Esophagus squamous epithelium (tissue), 5 donors: Measurements from ENCODE around the gene SLC12A9. TPM values are rescaled to one million over a fixed set of nuclear protein-coding genes. Genes with fewer than 3 reads are reported as not detected.

Experiments used
- DNase-seq: peaks from one replicate; lab custom pipeline; 2025; lab: John Stamatoyannopoulos, UW
- H3K27ac ChIP-seq, 4 donors: fragments of 200-600 bp; sonication (generic); one replicate each; pipeline ENCODE4 v1.5.1; 2016 to 2019; ENCODE audit warnings: mild to moderate bottlenecking in 1 of 4
- H3K27me3 ChIP-seq, 4 donors: fragments of 200-600 bp; sonication (generic); 1 replicate in 3 of 4; 2 replicates in 1 of 4; pipeline versions ENCODE4 v1.5.1 to v1.6.0; 2017 to 2021; ENCODE audit warnings: antibody characterized with exemption in 1 of 4
- H3K36me3 ChIP-seq, 3 donors: fragments of 200-600 bp; sonication (generic); one replicate each; pipeline ENCODE4 v1.5.1; 2016 to 2019
- H3K4me1 ChIP-seq, 3 donors: fragments of 200-600 bp; sonication (generic); one replicate each; pipeline ENCODE4 v1.5.1; 2017 to 2019
- H3K4me3 ChIP-seq, 4 donors: fragments of 200-600 bp; sonication (generic); 1 replicate in 3 of 4; 2 replicates in 1 of 4; pipeline ENCODE4 v1.5.1; 2016 to 2019; ENCODE audit warnings: mild to moderate bottlenecking in 2 of 4, moderate library complexity in 1 of 4
- H3K9me3 ChIP-seq, 3 donors: fragments of 200-600 bp; sonication (generic); one replicate each; pipeline ENCODE4 v1.5.1; 2016 to 2019
- POLR2A ChIP-seq, 4 donors: fragments of 450-650 bp; IDR thresholded peaks; one replicate each; pipeline ENCODE4 v1.6.1; 2017; ENCODE audit warnings: antibody characterized with exemption in 4 of 4, mild to moderate bottlenecking in 4 of 4, moderate library complexity in 3 of 4
- WGBS, 2 donors: methylation state at CpG; one replicate each; pipeline ENCODE4 v1.1.5; 2018; 5-methylcytosine and 5-hydroxymethylcytosine counted together
- intact Hi-C: fragments of 100-400 bp; cut with DNase I; formaldehyde crosslinking; loops from one replicate; pipeline ENCODE4 v1.15.0; 2022
- total RNA-seq, 4 donors: library from RNA; depleted of rRNA; stranded (reverse); fragments of >200 nt; gene quantifications; one replicate each; pipeline ENCODE4 v1.1.0, GENCODE V29; 2016
- TF ChIP-seq, protein P1 (sequence below), 6 experiments: fragments of 450-650 bp in 4 of 6; fragments of 200-600 bp in 2 of 6; sonication (generic) in 2 of 6; IDR thresholded peaks; one replicate each; pipeline ENCODE4 v1.5.1; 2016 to 2019; ENCODE audit warnings: antibody characterized with exemption in 6 of 6, mild to moderate bottlenecking in 4 of 6, moderate library complexity in 4 of 6
- donor health status: DM: yes; HTN: yes; CAD: no.

The SLC12A9 gene
- total RNA-seq, 4 donors from 2014 or later = 9.9 to 19.6 (median 17.3) TPM

DNA sequence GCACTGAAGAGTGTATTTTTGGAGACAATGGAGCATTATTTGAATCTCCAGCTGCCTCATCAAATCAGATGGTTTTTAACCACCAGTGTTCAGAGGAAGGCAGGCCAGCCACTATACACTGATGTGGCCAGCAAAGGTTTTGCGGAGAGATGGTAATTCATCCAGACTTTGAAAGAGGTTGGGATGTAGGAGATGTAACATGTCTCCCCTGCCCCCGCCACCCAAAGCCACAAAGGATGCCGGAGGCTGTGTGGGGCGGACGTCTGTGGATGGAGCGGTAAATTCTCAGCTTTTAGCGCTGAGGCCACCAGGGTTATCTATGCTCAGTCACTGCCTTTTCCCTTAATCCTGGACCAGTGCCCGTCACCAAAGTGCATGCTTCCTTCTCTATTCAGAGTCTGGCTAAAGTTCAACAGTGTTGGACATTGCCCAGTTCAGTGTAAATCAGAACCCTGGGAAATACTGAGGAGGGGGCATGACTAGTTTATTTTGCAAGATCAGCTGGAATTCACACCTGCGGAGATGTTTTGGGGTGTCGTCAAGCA is 11.0 kb downstream of the SLC12A9 start:
- Histone ChIP-seq H3K27me3 (no peaks in the 10 kb centered on the region), H3K36me3 (peaks cover 16 to 54% (median 19%) of the 10 kb centered on the region in 3 donors), H3K4me3 (no peak overlapping the region), H3K27ac (no peak overlapping the region), H3K9me3 (no peaks in the 10 kb centered on the region), H3K4me1 (peaks cover 19 to 47% (median 20%) of the 10 kb centered on the region in 3 donors)
- WGBS, 2 donors = 70 to 78% methylated on average over 9 to 10 of the region's 10 CpGs
- no peak for DNase-seq
- intact Hi-C loops = no loop called here
- TF ChIP-seq, protein P1, sequence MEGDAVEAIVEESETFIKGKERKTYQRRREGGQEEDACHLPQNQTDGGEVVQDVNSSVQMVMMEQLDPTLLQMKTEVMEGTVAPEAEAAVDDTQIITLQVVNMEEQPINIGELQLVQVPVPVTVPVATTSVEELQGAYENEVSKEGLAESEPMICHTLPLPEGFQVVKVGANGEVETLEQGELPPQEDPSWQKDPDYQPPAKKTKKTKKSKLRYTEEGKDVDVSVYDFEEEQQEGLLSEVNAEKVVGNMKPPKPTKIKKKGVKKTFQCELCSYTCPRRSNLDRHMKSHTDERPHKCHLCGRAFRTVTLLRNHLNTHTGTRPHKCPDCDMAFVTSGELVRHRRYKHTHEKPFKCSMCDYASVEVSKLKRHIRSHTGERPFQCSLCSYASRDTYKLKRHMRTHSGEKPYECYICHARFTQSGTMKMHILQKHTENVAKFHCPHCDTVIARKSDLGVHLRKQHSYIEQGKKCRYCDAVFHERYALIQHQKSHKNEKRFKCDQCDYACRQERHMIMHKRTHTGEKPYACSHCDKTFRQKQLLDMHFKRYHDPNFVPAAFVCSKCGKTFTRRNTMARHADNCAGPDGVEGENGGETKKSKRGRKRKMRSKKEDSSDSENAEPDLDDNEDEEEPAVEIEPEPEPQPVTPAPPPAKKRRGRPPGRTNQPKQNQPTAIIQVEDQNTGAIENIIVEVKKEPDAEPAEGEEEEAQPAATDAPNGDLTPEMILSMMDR (IDR thresholded peaks at IDR 0.05) = no peak
- no peak for TF ChIP-seq POLR2A (IDR thresholded peaks at IDR 0.05)

DNA sequence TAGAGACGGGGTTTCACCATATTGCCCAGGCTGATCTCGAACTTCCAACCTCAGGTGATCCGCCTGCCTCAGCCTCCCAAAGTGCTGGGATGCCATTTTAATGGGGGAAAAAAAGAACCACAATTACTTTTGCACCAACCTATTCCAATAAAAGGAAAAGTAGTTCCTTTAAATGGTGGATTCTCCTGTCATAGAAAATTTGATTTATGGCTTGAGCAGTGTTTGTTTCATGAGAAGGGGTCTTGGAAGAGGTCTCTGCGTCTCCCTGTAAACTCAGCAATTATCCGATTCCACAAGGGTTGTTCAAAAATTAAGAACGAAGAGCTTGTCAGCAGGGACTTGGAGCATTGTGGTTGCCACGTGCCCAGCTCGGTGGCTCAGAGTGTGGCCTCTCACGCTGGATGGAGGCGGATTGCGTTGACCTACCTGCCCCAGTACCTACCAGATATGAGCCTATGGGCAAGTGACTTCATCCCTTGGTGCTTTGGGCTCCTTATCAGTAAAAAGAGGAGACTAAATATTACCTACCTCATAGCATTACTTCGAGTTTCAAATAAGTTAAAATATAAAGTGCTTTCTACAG is 11.8 kb downstream of the SLC12A9 start:
- Histone ChIP-seq H3K27me3 (no peaks in the 10 kb centered on the region), H3K9me3 (no peaks in the 10 kb centered on the region), H3K36me3 (peaks cover 16 to 50% (median 19%) of the 10 kb centered on the region in 3 donors), H3K4me1 (peaks cover 27 to 56% (median 27%) of the 10 kb centered on the region in 3 donors), H3K4me3 (no peak overlapping the region), H3K27ac (no peak overlapping the region)
- TF ChIP-seq POLR2A (IDR thresholded peaks at IDR 0.05) = no peak
- TF ChIP-seq, protein P1 (IDR thresholded peaks at IDR 0.05) = no peak
- DNase-seq = no peak
- intact Hi-C loops = no loop called here
- WGBS, 2 donors = 87 to 90% methylated on average over 12 of the region's 12 CpGs

DNA sequence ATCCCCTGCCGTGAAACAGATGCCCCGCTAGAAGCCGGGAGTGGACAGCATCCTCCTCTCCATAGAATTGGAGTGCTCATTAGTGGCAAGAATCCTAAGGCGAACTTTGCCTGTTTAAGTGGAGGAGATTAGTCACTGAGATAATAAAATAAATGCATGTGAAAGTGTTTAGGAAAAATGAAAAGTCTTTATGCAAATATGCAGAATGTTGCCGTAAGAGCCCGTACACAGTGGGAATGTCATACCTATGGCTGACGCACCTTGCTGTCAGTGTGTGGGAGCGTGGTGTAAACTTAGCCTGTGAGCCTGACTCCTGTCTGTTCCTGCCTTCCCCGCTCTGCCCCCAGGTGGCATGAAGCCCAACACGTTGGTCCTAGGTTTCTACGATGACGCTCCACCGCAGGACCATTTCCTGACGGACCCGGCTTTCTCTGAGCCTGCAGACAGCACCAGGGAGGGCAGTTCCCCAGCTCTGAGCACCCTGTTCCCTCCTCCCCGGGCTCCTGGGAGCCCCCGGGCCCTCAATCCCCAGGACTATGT is 12.9 kb downstream of the SLC12A9 start:
- Histone ChIP-seq H3K27ac (peak overlapping the region; percentile 99 to 100 (median 99)), H3K4me3 (peak overlapping the region; percentile 83 to 99 (median 92)), H3K36me3 (peaks cover 10 to 49% (median 17%) of the 10 kb centered on the region in 3 donors), H3K9me3 (no peaks in the 10 kb centered on the region), H3K4me1 (peaks cover 27 to 65% (median 31%) of the 10 kb centered on the region in 3 donors), H3K27me3 (no peaks in the 10 kb centered on the region)
- TF ChIP-seq, protein P1 (IDR thresholded peaks at IDR 0.05) = peak in 2 of 6 experiments; percentile 20 to 37
- TF ChIP-seq POLR2A (IDR thresholded peaks at IDR 0.05) = no peak
- no peak for DNase-seq
- 35 to 55% methylated on average over 9 to 13 of the region's 17 CpGs for WGBS, 2 donors
- intact Hi-C loops = no loop called here

DNA sequence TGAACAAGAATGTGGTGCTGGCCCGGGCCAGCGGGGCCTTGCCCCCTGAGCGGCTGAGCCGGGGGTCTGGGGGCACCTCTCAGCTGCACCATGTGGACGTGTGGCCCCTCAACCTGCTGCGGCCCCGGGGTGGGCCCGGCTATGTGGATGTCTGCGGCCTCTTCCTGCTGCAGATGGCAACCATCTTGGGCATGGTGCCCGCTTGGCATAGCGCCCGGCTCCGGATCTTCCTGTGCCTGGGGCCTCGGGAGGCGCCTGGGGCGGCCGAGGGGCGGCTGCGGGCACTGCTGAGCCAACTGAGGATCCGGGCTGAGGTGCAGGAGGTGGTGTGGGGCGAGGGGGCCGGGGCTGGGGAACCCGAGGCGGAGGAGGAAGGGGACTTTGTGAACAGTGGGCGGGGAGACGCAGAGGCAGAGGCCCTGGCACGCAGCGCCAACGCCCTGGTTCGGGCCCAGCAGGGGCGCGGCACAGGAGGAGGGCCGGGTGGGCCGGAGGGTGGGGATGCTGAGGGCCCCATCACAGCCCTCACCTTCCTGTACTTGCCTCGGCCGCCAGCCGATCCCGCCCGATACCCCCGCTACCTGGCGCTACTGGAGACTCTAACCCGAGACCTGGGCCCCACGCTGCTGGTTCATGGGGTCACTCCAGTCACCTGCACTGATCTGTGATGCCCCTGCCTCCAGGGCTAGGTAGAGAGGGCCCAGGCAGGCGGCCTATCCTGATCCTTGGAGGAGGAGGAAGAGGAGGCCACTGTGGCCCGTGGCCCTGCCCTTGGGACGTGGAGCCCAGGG is 13.6 kb downstream of the SLC12A9 start:
- intact Hi-C loops = no loop called here
- no peak for DNase-seq
- WGBS, 2 donors = 19 to 26% methylated on average over 9 to 14 of the region's 46 CpGs

More for the DNA sequence above, 13.6 kb downstream of the SLC12A9 start:
- Histone ChIP-seq H3K4me1 (peaks cover 27 to 65% (median 31%) of the 10 kb centered on the region in 3 donors), H3K27ac (peak overlapping the region; percentile 99 to 100 (median 99)), H3K27me3 (no peaks in the 10 kb centered on the region), H3K9me3 (no peaks in the 10 kb centered on the region), H3K4me3 (peak overlapping the region; percentile 83 to 99 (median 92)), H3K36me3 (peaks cover 5 to 49% (median 13%) of the 10 kb centered on the region in 3 donors)
- TF ChIP-seq POLR2A (IDR thresholded peaks at IDR 0.05) = peak in 1 of 4 donors; percentile 30
- TF ChIP-seq, protein P1 (IDR thresholded peaks at IDR 0.05) = no peak
